DOHH2 (cell line): ENCODE data around the gene STIL.

Source experiments
- EZH2phosphoT487 ChIP-seq: fragments of 200-600 bp; sonication (generic); IDR thresholded peaks from 2 replicates; pipeline ENCODE4 v1.6.1; 2017; ENCODE audit warnings: borderline replicate concordance, mild to moderate bottlenecking, antibody characterized with exemption, low read length, moderate library complexity, mixed read lengths
- TF ChIP-seq, protein P1 (sequence below): fragments of 200-600 bp; sonication (generic); IDR thresholded peaks from one replicate; pipeline ENCODE4 v1.5.1; 2014; ENCODE audit warnings: antibody characterized with exemption, mild to moderate bottlenecking, low read depth, low read length; ENCODE audit not compliant: poor library complexity, severe bottlenecking

DNA sequence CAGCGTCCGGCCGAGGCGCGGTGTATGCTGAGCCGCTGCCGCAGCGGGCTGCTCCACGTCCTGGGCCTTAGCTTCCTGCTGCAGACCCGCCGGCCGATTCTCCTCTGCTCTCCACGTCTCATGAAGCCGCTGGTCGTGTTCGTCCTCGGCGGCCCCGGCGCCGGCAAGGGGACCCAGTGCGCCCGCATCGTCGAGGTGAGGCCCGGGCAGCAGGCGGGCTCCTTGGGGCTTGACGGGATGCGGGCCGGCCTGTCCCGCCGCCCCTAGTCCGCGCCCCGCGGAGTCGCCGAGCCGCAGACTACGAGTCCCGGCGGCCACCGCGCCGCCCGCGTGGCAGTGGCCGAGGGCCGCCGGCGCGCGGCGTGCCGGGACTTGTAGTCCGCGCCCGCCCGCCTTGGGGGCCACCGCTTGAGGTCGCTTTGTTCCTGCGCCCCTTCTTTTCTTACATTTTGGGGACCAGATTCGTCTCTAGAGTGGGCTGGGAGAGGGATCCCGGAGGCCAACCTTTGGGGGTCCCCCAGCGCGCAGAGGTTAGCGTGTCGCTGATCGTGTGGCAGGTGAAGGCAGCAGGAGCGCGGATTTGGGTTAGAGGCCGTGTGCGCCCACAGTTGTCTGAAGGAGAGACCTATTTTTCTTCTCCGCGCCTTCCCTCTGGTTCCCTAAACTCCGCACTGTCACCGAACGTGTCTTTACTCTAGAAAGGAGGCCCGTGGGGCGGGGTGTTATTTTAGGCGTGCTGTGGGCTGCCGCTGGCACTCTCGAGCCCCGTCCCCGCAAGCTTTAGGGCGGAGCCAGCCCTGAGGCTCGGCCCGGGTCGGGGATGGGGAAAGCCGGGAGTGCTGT lies 20.2 kb upstream of the STIL start:
- TF ChIP-seq, protein P1, sequence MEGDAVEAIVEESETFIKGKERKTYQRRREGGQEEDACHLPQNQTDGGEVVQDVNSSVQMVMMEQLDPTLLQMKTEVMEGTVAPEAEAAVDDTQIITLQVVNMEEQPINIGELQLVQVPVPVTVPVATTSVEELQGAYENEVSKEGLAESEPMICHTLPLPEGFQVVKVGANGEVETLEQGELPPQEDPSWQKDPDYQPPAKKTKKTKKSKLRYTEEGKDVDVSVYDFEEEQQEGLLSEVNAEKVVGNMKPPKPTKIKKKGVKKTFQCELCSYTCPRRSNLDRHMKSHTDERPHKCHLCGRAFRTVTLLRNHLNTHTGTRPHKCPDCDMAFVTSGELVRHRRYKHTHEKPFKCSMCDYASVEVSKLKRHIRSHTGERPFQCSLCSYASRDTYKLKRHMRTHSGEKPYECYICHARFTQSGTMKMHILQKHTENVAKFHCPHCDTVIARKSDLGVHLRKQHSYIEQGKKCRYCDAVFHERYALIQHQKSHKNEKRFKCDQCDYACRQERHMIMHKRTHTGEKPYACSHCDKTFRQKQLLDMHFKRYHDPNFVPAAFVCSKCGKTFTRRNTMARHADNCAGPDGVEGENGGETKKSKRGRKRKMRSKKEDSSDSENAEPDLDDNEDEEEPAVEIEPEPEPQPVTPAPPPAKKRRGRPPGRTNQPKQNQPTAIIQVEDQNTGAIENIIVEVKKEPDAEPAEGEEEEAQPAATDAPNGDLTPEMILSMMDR, result peak; percentile 59
- no peak for TF ChIP-seq EZH2phosphoT487
